H9 (cell line): ENCODE measurements around the gene ACSL6. TPM values are rescaled to one million over a fixed set of nuclear protein-coding genes. Genes with fewer than 3 reads are reported as not detected.

Source experiments
- DNase-seq: peaks from one replicate; pipeline ENCODE4 v3.0.0-alpha.2; 2017
- H2AFZ ChIP-seq: one replicate; pipeline ENCODE4 v1.6.1; 2013; ENCODE audit warnings: mild to moderate bottlenecking, low read length, control low read depth, moderate library complexity
- H2AK5ac ChIP-seq: 2 replicates; pipeline ENCODE4 v1.6.1; 2013; ENCODE audit warnings: low read length, control low read depth, mixed read lengths; ENCODE audit not compliant: insufficient read length
- H2BK120ac ChIP-seq: one replicate; pipeline ENCODE4 v1.6.1; 2013; ENCODE audit warnings: low read depth, mild to moderate bottlenecking, low read length, control low read depth, inconsistent platforms; ENCODE audit not compliant: poor library complexity, severe bottlenecking
- H2BK12ac ChIP-seq: 2 replicates; pipeline ENCODE4 v1.6.1; 2013; ENCODE audit warnings: low read length, control low read depth, mixed read lengths, low read depth; ENCODE audit not compliant: insufficient read length
- H2BK15ac ChIP-seq: 2 replicates; pipeline ENCODE4 v1.6.1; 2013; ENCODE audit warnings: low read depth, low read length, control low read depth
- H2BK20ac ChIP-seq: one replicate; pipeline ENCODE4 v1.6.1; 2013; ENCODE audit warnings: low read depth, mild to moderate bottlenecking, low read length, control low read depth, inconsistent platforms; ENCODE audit not compliant: poor library complexity, severe bottlenecking
- H2BK5ac ChIP-seq: 2 replicates; pipeline ENCODE4 v1.6.1; 2013; ENCODE audit warnings: low read length, control low read depth, mixed read lengths; ENCODE audit not compliant: insufficient read length
- H3K14ac ChIP-seq: 2 replicates; pipeline ENCODE4 v1.6.1; 2013; ENCODE audit warnings: low read length, control low read depth; ENCODE audit not compliant: insufficient read depth
- H3K18ac ChIP-seq: 2 replicates; pipeline ENCODE4 v1.6.1; 2013; ENCODE audit warnings: low read depth, mild to moderate bottlenecking, mixed read lengths, low read length, control low read depth; ENCODE audit not compliant: insufficient read length
- H3K23ac ChIP-seq: 2 replicates; pipeline ENCODE4 v1.6.1; 2013; ENCODE audit warnings: low read length, control low read depth, mixed read lengths, low read depth; ENCODE audit not compliant: insufficient read length
- H3K23me2 ChIP-seq: 2 replicates; pipeline ENCODE4 v1.6.1; 2013; ENCODE audit warnings: low read depth, mild to moderate bottlenecking, mixed read lengths, low read length, control low read depth; ENCODE audit not compliant: insufficient read length, poor library complexity, severe bottlenecking
- H3K27ac ChIP-seq: 2 replicates; pipeline ENCODE4 v1.5.1; 2013; ENCODE audit warnings: low read length, control low read depth, mixed read lengths, low read depth; ENCODE audit not compliant: insufficient read length
- H3K27me3 ChIP-seq: 2 replicates; pipeline ENCODE4 v1.6.1; 2013; ENCODE audit warnings: low read length, control low read depth, inconsistent platforms; ENCODE audit not compliant: insufficient read depth
- H3K4ac ChIP-seq: 2 replicates; pipeline ENCODE4 v1.6.1; 2013; ENCODE audit warnings: low read depth, mild to moderate bottlenecking, control low read depth, inconsistent platforms, low read length, moderate library complexity
- H3K4me1 ChIP-seq: 2 replicates; pipeline ENCODE4 v1.6.1; 2013; ENCODE audit warnings: low read length, control low read depth, inconsistent platforms; ENCODE audit not compliant: insufficient read depth
- H3K4me2 ChIP-seq: 2 replicates; pipeline ENCODE4 v1.6.1; 2013; ENCODE audit warnings: low read length, control low read depth, mixed read lengths; ENCODE audit not compliant: insufficient read length, insufficient read depth
- H3K56ac ChIP-seq: 2 replicates; pipeline ENCODE4 v1.6.1; 2013; ENCODE audit warnings: low read depth, mild to moderate bottlenecking, mixed read lengths, low read length, control low read depth; ENCODE audit not compliant: insufficient read length
- H3K79me1 ChIP-seq: 2 replicates; pipeline ENCODE4 v1.6.1; 2013; ENCODE audit warnings: low read depth, mild to moderate bottlenecking, moderate library complexity, low read length, control low read depth, inconsistent platforms; ENCODE audit not compliant: insufficient read depth, poor library complexity, severe bottlenecking
- H3K79me2 ChIP-seq: 2 replicates; pipeline ENCODE4 v1.6.1; 2013; ENCODE audit warnings: low read length, control low read depth, inconsistent platforms; ENCODE audit not compliant: insufficient read depth
- H3K9ac ChIP-seq: 2 replicates; pipeline ENCODE4 v1.6.1; 2013; ENCODE audit warnings: low read length, control low read depth, mixed read lengths; ENCODE audit not compliant: insufficient read length; ENCODE audit errors: extremely low read depth
- H3K9me3 ChIP-seq: one replicate; pipeline ENCODE4 v1.6.1; 2013; ENCODE audit warnings: low read depth, low read length, inconsistent platforms; ENCODE audit not compliant: control insufficient read depth
- H3T11ph ChIP-seq: one replicate; pipeline ENCODE4 v1.6.1; 2013; ENCODE audit warnings: mild to moderate bottlenecking, low read length, control low read depth, inconsistent platforms
- H4K20me1 ChIP-seq: one replicate; pipeline ENCODE4 v1.6.1; 2013; ENCODE audit not compliant: control insufficient read depth, insufficient read length, insufficient read depth
- H4K5ac ChIP-seq: 2 replicates; pipeline ENCODE4 v1.6.1; 2013; ENCODE audit warnings: low read depth, mild to moderate bottlenecking, mixed read lengths, low read length, control low read depth; ENCODE audit not compliant: insufficient read length
- H4K8ac ChIP-seq: replicated peaks from 2 replicates; pipeline ENCODE4 v1.6.1; 2013; ENCODE audit warnings: low read length, control low read depth, mixed read lengths, low read depth; ENCODE audit not compliant: insufficient read length
- H4K91ac ChIP-seq: 2 replicates; pipeline ENCODE4 v1.6.1; 2013; ENCODE audit warnings: low read depth, mild to moderate bottlenecking, moderate library complexity, mixed read lengths, low read length, control low read depth; ENCODE audit not compliant: insufficient read length
- H3K27ac Mint-ChIP-seq, 3 experiments: 2 replicates in 2 of 3; 3 replicates in 1 of 3; pipeline ENCODE4 v1.8.0; 2020 to 2021; ENCODE audit warnings: mixed read lengths in 3 of 3, mild to moderate bottlenecking in 1 of 3, moderate library complexity in 1 of 3
- H3K27me3 Mint-ChIP-seq: 2 replicates; pipeline ENCODE4 v1.8.0; 2021; ENCODE audit warnings: low read depth, mild to moderate bottlenecking, moderate library complexity, mixed read lengths
- H3K36me3 Mint-ChIP-seq, 3 experiments: 2 replicates in 2 of 3; 3 replicates in 1 of 3; pipeline ENCODE4 v1.8.0; 2020 to 2021; ENCODE audit warnings: low read depth in 3 of 3, mixed read lengths in 3 of 3; ENCODE audit not compliant: insufficient read depth in 1 of 3
- H3K4me1 Mint-ChIP-seq, 2 experiments: 2 replicates each; pipeline ENCODE4 v1.8.0; 2020; ENCODE audit warnings: mixed read lengths in 2 of 2
- H3K4me3 Mint-ChIP-seq, 2 experiments: 2 replicates in 1 of 2; 3 replicates in 1 of 2; pipeline ENCODE4 v1.8.0; 2020 to 2021; ENCODE audit warnings: mild to moderate bottlenecking in 2 of 2, mixed read lengths in 2 of 2, moderate library complexity in 1 of 2
- H3K9me3 Mint-ChIP-seq, 2 experiments: 2 replicates in 1 of 2; 3 replicates in 1 of 2; pipeline ENCODE4 v1.8.0; 2020; ENCODE audit warnings: mild to moderate bottlenecking in 2 of 2, mixed read lengths in 2 of 2, moderate library complexity in 1 of 2
- total RNA-seq: library from RNA; stranded (reverse); gene quantifications from 2 replicates; pipeline ENCODE4 v1.2.1, GENCODE V29; 2021
- TF ChIP-seq, protein P1 (sequence below): fragments of 200-600 bp; sonication (generic); conservative IDR thresholded peaks from 3 replicates; pipeline ENCODE4 v1.8.0; 2021; ENCODE audit warnings: antibody characterized with exemption, mild to moderate bottlenecking

The ACSL6 gene
- total RNA-seq, 1 experiment from 2014 or later = 1.6 TPM

DNA sequence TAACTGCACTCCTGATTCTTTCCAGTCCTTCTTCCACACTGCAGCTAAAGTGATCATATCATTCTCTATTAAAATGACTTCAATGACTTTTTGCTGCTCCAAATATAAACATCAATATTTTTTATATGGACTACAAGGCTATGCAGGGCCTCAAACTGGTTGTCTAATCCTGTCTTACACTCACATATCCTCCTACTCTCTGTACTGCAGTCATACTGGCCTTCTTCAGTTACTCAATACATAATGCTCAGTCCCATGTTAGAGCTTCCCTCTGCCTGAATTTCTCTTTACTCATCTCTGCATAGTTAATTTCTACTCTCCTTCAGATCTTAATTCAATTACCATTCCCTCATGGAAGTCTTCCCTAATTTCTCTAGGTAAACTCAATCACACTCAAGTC, 69.4 kb downstream of the ACSL6 start:
- Mint-ChIP-seq H3K27me3 (no peaks in the 10 kb centered on the region), H3K36me3 (no peaks in the 10 kb centered on the region), H3K9me3 (no peaks in the 10 kb centered on the region), H3K4me3 (no peak overlapping the region), H3K4me1 (no peaks in the 10 kb centered on the region), H3K27ac (no peak overlapping the region)
- no peaks in the 10 kb centered on the region for H3K9me3 ChIP-seq
- H3K27me3 ChIP-seq = no peaks in the 10 kb centered on the region
- no peak overlapping the region for H3K14ac ChIP-seq
- no peak overlapping the region for H3K27ac ChIP-seq
- no peak overlapping the region for H3K4me2 ChIP-seq
- H2BK5ac ChIP-seq = no peak overlapping the region
- no peaks in the 10 kb centered on the region for H3K79me2 ChIP-seq
- H3K56ac ChIP-seq = no peak overlapping the region
- no peak overlapping the region for H4K5ac ChIP-seq
- no peak overlapping the region for H3K4ac ChIP-seq
- no peak for DNase-seq
- H3T11ph ChIP-seq = no peak overlapping the region
- no peak overlapping the region for H2AFZ ChIP-seq
- H3K4me1 ChIP-seq = no peaks in the 10 kb centered on the region
- no peak overlapping the region for H2BK20ac ChIP-seq
- H2AK5ac ChIP-seq = no peak overlapping the region
- no peaks in the 10 kb centered on the region for H3K23me2 ChIP-seq
- H2BK15ac ChIP-seq = no peak overlapping the region
- no peak overlapping the region for H2BK12ac ChIP-seq
- H3K79me1 ChIP-seq = no peaks in the 10 kb centered on the region
- no peak overlapping the region for H2BK120ac ChIP-seq
- no peak overlapping the region for H3K9ac ChIP-seq
- H4K20me1 ChIP-seq = no peaks in the 10 kb centered on the region
- no peak overlapping the region for H3K18ac ChIP-seq
- H4K91ac ChIP-seq = no peak overlapping the region
- TF ChIP-seq, protein P1, sequence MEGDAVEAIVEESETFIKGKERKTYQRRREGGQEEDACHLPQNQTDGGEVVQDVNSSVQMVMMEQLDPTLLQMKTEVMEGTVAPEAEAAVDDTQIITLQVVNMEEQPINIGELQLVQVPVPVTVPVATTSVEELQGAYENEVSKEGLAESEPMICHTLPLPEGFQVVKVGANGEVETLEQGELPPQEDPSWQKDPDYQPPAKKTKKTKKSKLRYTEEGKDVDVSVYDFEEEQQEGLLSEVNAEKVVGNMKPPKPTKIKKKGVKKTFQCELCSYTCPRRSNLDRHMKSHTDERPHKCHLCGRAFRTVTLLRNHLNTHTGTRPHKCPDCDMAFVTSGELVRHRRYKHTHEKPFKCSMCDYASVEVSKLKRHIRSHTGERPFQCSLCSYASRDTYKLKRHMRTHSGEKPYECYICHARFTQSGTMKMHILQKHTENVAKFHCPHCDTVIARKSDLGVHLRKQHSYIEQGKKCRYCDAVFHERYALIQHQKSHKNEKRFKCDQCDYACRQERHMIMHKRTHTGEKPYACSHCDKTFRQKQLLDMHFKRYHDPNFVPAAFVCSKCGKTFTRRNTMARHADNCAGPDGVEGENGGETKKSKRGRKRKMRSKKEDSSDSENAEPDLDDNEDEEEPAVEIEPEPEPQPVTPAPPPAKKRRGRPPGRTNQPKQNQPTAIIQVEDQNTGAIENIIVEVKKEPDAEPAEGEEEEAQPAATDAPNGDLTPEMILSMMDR = no peak
- H4K8ac ChIP-seq = no peak overlapping the region
- no peak overlapping the region for H3K23ac ChIP-seq
